AG04450 (cell line): Measurements from ENCODE around the gene PLAU. TPM values are rescaled to one million over a fixed set of nuclear protein-coding genes. Genes with fewer than 3 reads are reported as not detected.
"Not testable (repeated sequence)": the region's sequence is repeated elsewhere in the genome, so short reads cannot be mapped to it uniquely, and the experiment has no call there.

ENCODE experiments used
- CTCF ChIA-PET: fragments of 300-600, 350-600 bp; formaldehyde crosslinking; extraction: SDS; loops from one replicate; lab custom pipeline; 2022; ENCODE audit warnings: antibody characterized with exemption, inconsistent platforms; lab: Charles Lee
- POLR2A ChIA-PET: fragments of 350-600 bp; formaldehyde crosslinking; extraction: SDS; loops from one replicate; lab custom pipeline; 2021; ENCODE audit warnings: antibody characterized with exemption, inconsistent platforms; lab: Yijun Ruan, JAX
- DNase-seq: peaks from one replicate; pipeline ENCODE4 v3.0.0-alpha.2; 2011; ENCODE audit warnings: low read depth, low spot score
- H3K27ac ChIP-seq: one replicate; pipeline ENCODE4 v1.5.1; 2012; ENCODE audit warnings: low read depth, low read length, control low read depth
- H3K27me3 ChIP-seq: one replicate; pipeline ENCODE4 v1.6.0; 2012; ENCODE audit warnings: low read length; ENCODE audit not compliant: control insufficient read depth, insufficient read depth
- H3K4me3 ChIP-seq: 2 replicates; pipeline ENCODE4 v1.5.1; 2011; ENCODE audit warnings: mild to moderate bottlenecking, low read depth, low read length, control low read depth
- H3K9me3 ChIP-seq: 2 replicates; pipeline ENCODE4 v1.5.1; 2012; ENCODE audit warnings: low read length; ENCODE audit not compliant: control insufficient read depth, insufficient read depth
- polyA plus RNA-seq: library from polyadenylated mRNA; depleted of rRNA; stranded (reverse); fragments of >200 nt; gene quantifications from 2 replicates; pipeline ENCODE4 v1.2.3, GENCODE V29; 2011
- TF ChIP-seq, protein P1 (sequence below): IDR thresholded peaks from 2 replicates; pipeline ENCODE4 v1.5.1; 2011; ENCODE audit warnings: low read depth, low read length, control low read depth, inconsistent platforms

Gene PLAU
- polyA plus RNA-seq, 1 experiment: 241 TPM

GRCh38 chr10:73926152-73926764 is 15.3 kb downstream of the PLAU start:
- Histone ChIP-seq H3K9me3 (no peaks in the 10 kb centered on the region; the same call in 1 of the 2 replicates), H3K4me3 (no peak overlapping the region), H3K27ac (no peak overlapping the region), H3K27me3 (no peaks in the 10 kb centered on the region)
- ChIA-PET CTCF (interaction anchor here (0.9 to 5.6 kb wide), 2 partner anchors 14 to 36 kb away, joined by 3 to 28 read pairs; no protein-coding TSS in a partner anchor), POLR2A (no interaction called here)
- DNase-seq: no peak
- TF ChIP-seq, protein P1, sequence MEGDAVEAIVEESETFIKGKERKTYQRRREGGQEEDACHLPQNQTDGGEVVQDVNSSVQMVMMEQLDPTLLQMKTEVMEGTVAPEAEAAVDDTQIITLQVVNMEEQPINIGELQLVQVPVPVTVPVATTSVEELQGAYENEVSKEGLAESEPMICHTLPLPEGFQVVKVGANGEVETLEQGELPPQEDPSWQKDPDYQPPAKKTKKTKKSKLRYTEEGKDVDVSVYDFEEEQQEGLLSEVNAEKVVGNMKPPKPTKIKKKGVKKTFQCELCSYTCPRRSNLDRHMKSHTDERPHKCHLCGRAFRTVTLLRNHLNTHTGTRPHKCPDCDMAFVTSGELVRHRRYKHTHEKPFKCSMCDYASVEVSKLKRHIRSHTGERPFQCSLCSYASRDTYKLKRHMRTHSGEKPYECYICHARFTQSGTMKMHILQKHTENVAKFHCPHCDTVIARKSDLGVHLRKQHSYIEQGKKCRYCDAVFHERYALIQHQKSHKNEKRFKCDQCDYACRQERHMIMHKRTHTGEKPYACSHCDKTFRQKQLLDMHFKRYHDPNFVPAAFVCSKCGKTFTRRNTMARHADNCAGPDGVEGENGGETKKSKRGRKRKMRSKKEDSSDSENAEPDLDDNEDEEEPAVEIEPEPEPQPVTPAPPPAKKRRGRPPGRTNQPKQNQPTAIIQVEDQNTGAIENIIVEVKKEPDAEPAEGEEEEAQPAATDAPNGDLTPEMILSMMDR: no peak

DNA sequence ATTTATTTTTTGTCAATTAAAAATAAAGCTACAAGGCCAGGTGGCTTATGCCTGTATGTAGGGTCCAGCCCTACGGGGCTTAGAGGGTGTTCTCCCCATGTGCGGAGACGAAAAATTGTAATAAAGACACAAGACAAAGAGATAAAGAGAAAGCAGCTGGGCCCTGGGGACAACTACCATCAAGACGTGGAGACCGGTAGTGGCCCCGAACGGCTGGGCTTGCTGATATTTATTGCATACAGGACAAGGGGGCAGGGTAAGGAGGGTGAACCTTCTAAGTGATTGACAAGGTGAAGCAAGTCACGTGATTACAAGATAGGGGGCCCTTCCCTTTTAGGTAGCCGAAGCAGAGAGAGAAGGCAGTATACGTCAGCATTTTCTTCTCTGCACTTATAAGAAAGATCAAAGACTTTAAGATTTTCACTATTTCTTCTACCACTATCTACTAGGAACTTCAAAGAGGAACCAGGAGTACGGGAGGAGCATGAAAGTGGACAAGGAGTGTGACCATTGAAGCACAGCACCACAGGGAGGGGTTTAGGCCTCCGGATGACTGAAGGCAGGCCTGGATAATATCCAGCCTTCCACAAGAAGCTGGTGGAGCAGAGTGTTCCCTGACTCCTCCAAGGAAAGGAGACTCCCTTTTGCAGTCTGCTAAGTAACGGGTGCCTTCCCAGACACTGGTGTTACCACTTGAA is 19.8 kb downstream of the PLAU start:
- DNase-seq, H3K27me3 ChIP-seq, H3K27ac ChIP-seq, H3K4me3 ChIP-seq, H3K9me3 ChIP-seq: not testable (repeated sequence)
- ChIA-PET POLR2A (interaction anchor here (1.2 kb wide), 1 partner anchor 24 kb away, joined by 3 read pairs; no protein-coding TSS in a partner anchor), CTCF (interaction anchor here (1.6 to 5.6 kb wide), 2 partner anchors 10 kb away, joined by 8 to 28 read pairs; no protein-coding TSS in a partner anchor)

GRCh38 chr10:73931767-73932619 is 21.1 kb downstream of the PLAU start:
- Histone ChIP-seq H3K9me3 (no peaks in the 10 kb centered on the region; the same call in 1 of the 2 replicates), H3K27me3 (no peaks in the 10 kb centered on the region), H3K27ac (peak overlapping the region; percentile 2), H3K4me3 (no peak overlapping the region)
- POLR2A ChIA-PET: no interaction called here
- CTCF ChIA-PET: interaction anchor here (1.6 kb wide), 1 partner anchor 9 kb away, joined by 8 read pairs; no protein-coding TSS in a partner anchor
- TF ChIP-seq, protein P1: no peak
- DNase-seq: no peak

DNA sequence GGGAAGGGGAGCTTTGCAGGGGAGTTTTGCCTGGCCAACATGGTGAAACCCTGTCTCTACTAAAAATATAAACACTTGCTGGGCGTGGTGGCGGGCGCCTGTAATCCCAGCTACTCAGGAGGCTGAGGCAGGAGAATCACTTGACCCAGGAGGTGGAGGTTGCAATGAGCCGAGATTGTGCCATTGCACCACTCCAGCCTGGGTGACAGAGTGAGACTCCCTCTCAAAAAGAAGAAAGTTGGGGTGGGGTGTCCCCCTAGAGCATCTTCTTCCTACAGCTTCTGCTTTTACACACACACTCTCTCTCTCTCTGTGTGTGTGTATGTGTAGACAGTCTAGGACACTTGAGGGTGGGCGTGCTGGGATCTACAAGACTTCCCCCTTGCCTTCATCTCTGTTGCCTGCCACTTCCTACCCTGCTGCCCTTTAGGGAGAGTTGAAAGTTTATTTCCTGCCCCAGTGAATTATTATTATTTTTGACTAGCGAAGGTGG is 21.7 kb downstream of the PLAU start:
- H3K27ac ChIP-seq: no peak overlapping the region
- ChIA-PET POLR2A (no interaction called here), CTCF (interaction anchor here (0.6 to 1.6 kb wide), 2 partner anchors 8 to 107 kb away, joined by 3 to 8 read pairs; no protein-coding TSS in a partner anchor)
- H3K9me3 ChIP-seq: no peaks in the 10 kb centered on the region
- H3K4me3 ChIP-seq: no peak overlapping the region
- TF ChIP-seq, protein P1: no peak
- DNase-seq: no peak
- H3K27me3 ChIP-seq: no peaks in the 10 kb centered on the region

GRCh38 chr10:73934074-73934473 is 23.1 kb downstream of the PLAU start:
- no peaks in the 10 kb centered on the region for H3K9me3 ChIP-seq
- no peaks in the 10 kb centered on the region for H3K27me3 ChIP-seq
- TF ChIP-seq, protein P1: no peak
- ChIA-PET CTCF (no interaction called here), POLR2A (no interaction called here)
- no peak overlapping the region for H3K4me3 ChIP-seq
- H3K27ac ChIP-seq: no peak overlapping the region
- DNase-seq: no peak
